OCI-LY7 (cell line): ENCODE data around the gene POPDC3. TPM values are rescaled to one million over a fixed set of nuclear protein-coding genes. Genes with fewer than 3 reads are reported as not detected.
"Not testable (repeated sequence)": the region's sequence is repeated elsewhere in the genome, so short reads cannot be mapped to it uniquely, and the experiment has no call there.

Source experiments
- BruUV-seq: library from RNA; stranded (reverse); fragments of 400-500 nt; replicated peaks from 2 replicates; lab custom pipeline; 2021; lab: Mats Ljungman, UMichigan
- CTCF ChIA-PET: fragments of 300-600 bp; sonication (Branson Sonifier 250); formaldehyde crosslinking; loops from one replicate; lab custom pipeline; 2022; ENCODE audit warnings: antibody characterized with exemption; ENCODE audit not compliant: unreplicated experiment; lab: Charles Lee
- POLR2A ChIA-PET: fragments of 300-600 bp; sonication (Branson Sonifier 250); formaldehyde crosslinking; loops from one replicate; lab custom pipeline; 2022; ENCODE audit warnings: antibody characterized with exemption; lab: Charles Lee
- DNase-seq: peaks from one replicate; pipeline ENCODE4 v3.0.0-alpha.2; 2015; ENCODE audit warnings: low spot score
- H2AFZ ChIP-seq: fragments of 200-600 bp; sonication (generic), shearing (Covaris generic); 2 replicates; pipeline ENCODE4 v1.6.1; 2014; ENCODE audit warnings: mild to moderate bottlenecking, antibody characterized with exemption, low read length, moderate library complexity
- H3K27ac ChIP-seq: fragments of 200-600 bp; sonication (generic); 2 replicates; pipeline ENCODE4 v1.5.1; 2014; ENCODE audit warnings: mixed run types, low read depth, mild to moderate bottlenecking, moderate library complexity, low read length, inconsistent platforms; ENCODE audit not compliant: poor library complexity, severe bottlenecking
- H3K36me3 ChIP-seq: fragments of 200-600 bp; sonication (generic); 2 replicates; pipeline ENCODE4 v1.6.1; 2014; ENCODE audit warnings: mild to moderate bottlenecking, antibody characterized with exemption, low read length, moderate library complexity, mixed read lengths; ENCODE audit not compliant: insufficient read depth
- H3K4me1 ChIP-seq: fragments of 200-600 bp; sonication (generic); 2 replicates; pipeline ENCODE4 v1.5.1; 2014; ENCODE audit warnings: mild to moderate bottlenecking, low read length; ENCODE audit not compliant: insufficient read depth, poor library complexity, severe bottlenecking
- H3K4me2 ChIP-seq: fragments of 200-600 bp; sonication (generic); 2 replicates; pipeline ENCODE4 v1.6.1; 2014; ENCODE audit warnings: mild to moderate bottlenecking, low read length
- H3K4me3 ChIP-seq: fragments of 200-600 bp; sonication (generic); 2 replicates; pipeline ENCODE4 v1.5.1; 2014; ENCODE audit warnings: mild to moderate bottlenecking, low read depth, low read length; ENCODE audit not compliant: poor library complexity, severe bottlenecking
- H3K79me2 ChIP-seq: fragments of 200-600 bp; sonication (generic); 2 replicates; pipeline ENCODE4 v1.6.1; 2016; ENCODE audit warnings: low read depth, mild to moderate bottlenecking, low read length, moderate library complexity, mixed read lengths; ENCODE audit not compliant: insufficient read depth
- H3K9me2 ChIP-seq: fragments of 200-600 bp; sonication (generic); 2 replicates; pipeline ENCODE4 v1.6.1; 2016; ENCODE audit warnings: mild to moderate bottlenecking, low read length, mixed read lengths; ENCODE audit not compliant: insufficient read depth
- H3K9me3 ChIP-seq: fragments of 200-600 bp; sonication (generic); 2 replicates; pipeline ENCODE4 v1.6.1; 2014; ENCODE audit warnings: mild to moderate bottlenecking, mixed run types, low read length, mixed read lengths
- H4K20me1 ChIP-seq: fragments of 200-600 bp; sonication (generic); 2 replicates; pipeline ENCODE4 v1.6.1; 2014; ENCODE audit warnings: mild to moderate bottlenecking, antibody characterized with exemption, low read length, moderate library complexity, mixed read lengths; ENCODE audit not compliant: insufficient read depth
- CTCF ChIP-seq: fragments of 200-600 bp; sonication (generic); conservative IDR thresholded peaks from 2 replicates; pipeline ENCODE4 v1.5.1; 2014; ENCODE audit warnings: mild to moderate bottlenecking, antibody characterized with exemption, low read length, moderate library complexity, mixed read lengths
- EZH2phosphoT487 ChIP-seq: fragments of 200-600 bp; sonication (generic); IDR thresholded peaks from 2 replicates; pipeline ENCODE4 v1.6.1; 2018; ENCODE audit warnings: low read depth, borderline replicate concordance, mild to moderate bottlenecking, mixed run types, antibody characterized with exemption, low read length, moderate library complexity, mixed read lengths
- intact Hi-C: fragments of 100-400 bp; cut with micrococcal nuclease; formaldehyde crosslinking; loops from one replicate; pipeline ENCODE4 v1.10.0; 2022; ENCODE audit not compliant: unreplicated experiment
- total RNA-seq, 2 experiments: library from RNA; depleted of rRNA in 1 of 2; stranded (reverse); fragments of >200 nt in 1 of 2; shearing (Covaris generic) in 1 of 2; gene quantifications; 2 replicates each; pipeline ENCODE4 v1.2.3, GENCODE V29; 2014 to 2022

Gene POPDC3
- total RNA-seq, 2 experiments from 2014 or later = not detected

GRCh38 chr6:105226598-105227294 is 46.9 kb upstream of the POPDC3 start:
- intact Hi-C loops = no loop called here
- DNase-seq = no peak
- no peak overlapping the region for H2AFZ ChIP-seq
- CTCF ChIA-PET = no interaction called here
- BruUV-seq = no TSS peak
- no peaks in the 10 kb centered on the region for H4K20me1 ChIP-seq
- POLR2A ChIA-PET = no interaction called here
- no peaks in the 10 kb centered on the region for H3K79me2 ChIP-seq
- H3K9me3 ChIP-seq = no peaks in the 10 kb centered on the region
- no peak overlapping the region for H3K4me2 ChIP-seq
- no peaks in the 10 kb centered on the region for H3K4me1 ChIP-seq
- no peaks in the 10 kb centered on the region for H3K9me2 ChIP-seq
- H3K4me3 ChIP-seq = no peak overlapping the region
- H3K27ac ChIP-seq = no peak overlapping the region
- TF ChIP-seq EZH2phosphoT487 = no peak
- no peak for TF ChIP-seq CTCF
- no peaks in the 10 kb centered on the region for H3K36me3 ChIP-seq

GRCh38 chr6:105223242-105223641 is 43.4 kb upstream of the POPDC3 start:
- TF ChIP-seq EZH2phosphoT487 (no peak), CTCF (no peak)
- intact Hi-C loops = no loop called here
- no TSS peak for BruUV-seq
- no peaks in the 10 kb centered on the region for H3K36me3 ChIP-seq
- no peak overlapping the region for H2AFZ ChIP-seq
- H3K4me3 ChIP-seq = no peak overlapping the region
- DNase-seq = no peak
- H3K27ac ChIP-seq = no peak overlapping the region
- H4K20me1 ChIP-seq = no peaks in the 10 kb centered on the region
- H3K4me1 ChIP-seq = no peaks in the 10 kb centered on the region
- no peak overlapping the region for H3K4me2 ChIP-seq
- H3K9me2 ChIP-seq = no peaks in the 10 kb centered on the region
- POLR2A ChIA-PET = interaction anchor here (0.6 kb wide), 1 partner anchor 77 kb away, joined by 3 read pairs; no protein-coding TSS in a partner anchor
- H3K9me3 ChIP-seq = no peaks in the 10 kb centered on the region
- H3K79me2 ChIP-seq = no peaks in the 10 kb centered on the region
- CTCF ChIA-PET = no interaction called here

GRCh38 chr6:105221219-105221618 is 41.4 kb upstream of the POPDC3 start:
- intact Hi-C loops, H3K9me2 ChIP-seq, H3K4me1 ChIP-seq, H2AFZ ChIP-seq, H3K9me3 ChIP-seq, DNase-seq, CTCF ChIA-PET, H3K4me2 ChIP-seq, POLR2A ChIA-PET, H3K4me3 ChIP-seq, H3K27ac ChIP-seq, H3K36me3 ChIP-seq, H3K79me2 ChIP-seq, BruUV-seq, H4K20me1 ChIP-seq: not testable (repeated sequence)
